ENCODE results near the gene PCBP2.

The PCBP2 gene

DNA sequence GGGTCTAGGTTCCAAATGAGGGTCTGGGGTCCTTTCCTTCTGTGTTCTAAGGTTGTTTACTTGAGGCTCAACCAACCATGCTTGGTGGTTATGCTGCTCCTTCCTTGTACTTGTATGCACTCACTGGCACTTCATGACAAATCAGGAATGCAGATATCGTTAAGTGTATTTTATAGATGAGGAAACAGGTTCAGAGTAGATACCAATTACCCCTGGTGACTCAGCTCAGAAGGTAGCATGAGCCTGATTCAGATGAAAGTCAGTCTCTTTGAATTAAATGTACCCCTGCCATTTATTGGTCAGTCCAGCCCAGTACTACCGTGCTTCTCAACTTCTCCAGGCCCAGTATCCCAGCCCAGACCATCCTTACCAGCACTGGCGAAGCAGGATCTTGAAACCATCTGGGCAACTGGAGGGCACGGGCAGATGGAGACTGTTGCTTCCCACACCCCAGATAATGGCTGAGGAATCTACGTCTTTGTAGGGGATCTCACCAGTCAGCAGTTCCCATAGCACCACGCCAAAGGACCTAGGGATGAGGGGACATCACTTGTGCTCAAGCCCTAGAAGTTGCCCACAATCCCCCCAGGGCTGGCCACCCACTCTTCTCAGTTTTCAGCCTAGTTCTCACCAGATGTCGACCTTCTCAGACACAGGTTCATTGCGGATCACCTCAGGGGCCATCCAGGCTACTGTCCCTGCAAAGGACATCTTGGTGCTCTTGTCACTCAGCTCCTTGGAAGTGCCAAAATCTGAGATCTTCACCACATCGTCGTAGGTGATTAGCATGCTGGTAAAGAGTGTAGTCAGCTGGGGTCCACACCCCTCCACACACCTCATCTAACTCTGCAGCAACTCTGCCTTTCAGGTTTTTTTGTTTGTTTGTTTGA lies 33.0 kb downstream of the PCBP2 start:
- TF ChIP-seq, protein P1, sequence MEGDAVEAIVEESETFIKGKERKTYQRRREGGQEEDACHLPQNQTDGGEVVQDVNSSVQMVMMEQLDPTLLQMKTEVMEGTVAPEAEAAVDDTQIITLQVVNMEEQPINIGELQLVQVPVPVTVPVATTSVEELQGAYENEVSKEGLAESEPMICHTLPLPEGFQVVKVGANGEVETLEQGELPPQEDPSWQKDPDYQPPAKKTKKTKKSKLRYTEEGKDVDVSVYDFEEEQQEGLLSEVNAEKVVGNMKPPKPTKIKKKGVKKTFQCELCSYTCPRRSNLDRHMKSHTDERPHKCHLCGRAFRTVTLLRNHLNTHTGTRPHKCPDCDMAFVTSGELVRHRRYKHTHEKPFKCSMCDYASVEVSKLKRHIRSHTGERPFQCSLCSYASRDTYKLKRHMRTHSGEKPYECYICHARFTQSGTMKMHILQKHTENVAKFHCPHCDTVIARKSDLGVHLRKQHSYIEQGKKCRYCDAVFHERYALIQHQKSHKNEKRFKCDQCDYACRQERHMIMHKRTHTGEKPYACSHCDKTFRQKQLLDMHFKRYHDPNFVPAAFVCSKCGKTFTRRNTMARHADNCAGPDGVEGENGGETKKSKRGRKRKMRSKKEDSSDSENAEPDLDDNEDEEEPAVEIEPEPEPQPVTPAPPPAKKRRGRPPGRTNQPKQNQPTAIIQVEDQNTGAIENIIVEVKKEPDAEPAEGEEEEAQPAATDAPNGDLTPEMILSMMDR (IDR thresholded peaks at IDR 0.05) = no peak

- TF ChIP-seq, protein P1 (IDR thresholded peaks at IDR 0.05) = no peak
Observed at GRCh38 chr12:53485955-53486735, 34.2 kb downstream of the PCBP2 start.

DNA sequence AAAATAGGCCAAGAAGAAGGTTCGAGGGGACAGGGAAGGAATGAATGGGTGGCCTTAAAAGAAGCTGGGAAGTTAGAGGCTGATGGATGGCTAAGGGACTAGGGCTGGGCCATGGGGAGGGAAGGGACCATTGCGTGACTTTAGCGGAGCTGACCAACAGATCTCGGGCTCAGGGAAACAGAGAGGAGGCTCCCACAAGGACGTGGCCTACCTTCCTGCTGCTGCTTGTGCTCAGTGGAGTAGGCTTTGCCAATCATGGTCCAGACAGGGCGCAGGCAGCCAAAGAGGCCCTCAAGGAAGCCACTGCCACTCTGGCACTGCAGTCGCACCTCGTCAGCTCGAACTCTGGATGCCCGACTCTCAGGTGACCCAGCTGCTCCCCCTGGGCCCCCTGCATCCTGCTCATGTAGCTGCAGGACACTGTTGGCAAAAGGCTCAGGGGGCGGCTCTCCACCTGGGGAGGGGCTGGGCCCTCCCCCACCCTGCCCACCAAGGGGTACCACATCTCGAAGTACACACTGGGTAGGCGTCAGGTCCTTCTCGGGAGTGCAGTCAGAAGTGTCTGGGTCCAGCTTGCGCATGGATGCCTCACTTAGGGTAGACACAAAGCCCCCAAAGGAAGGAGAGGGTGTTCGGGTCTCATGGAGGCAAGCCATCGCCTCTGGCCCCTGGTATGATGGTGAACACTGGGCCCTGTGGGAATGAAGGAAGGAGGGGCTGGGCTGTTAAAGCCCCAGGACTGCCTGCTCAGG lies 35.0 kb downstream of the PCBP2 start:
- TF ChIP-seq, protein P1 (IDR thresholded peaks at IDR 0.05) = no peak

DNA sequence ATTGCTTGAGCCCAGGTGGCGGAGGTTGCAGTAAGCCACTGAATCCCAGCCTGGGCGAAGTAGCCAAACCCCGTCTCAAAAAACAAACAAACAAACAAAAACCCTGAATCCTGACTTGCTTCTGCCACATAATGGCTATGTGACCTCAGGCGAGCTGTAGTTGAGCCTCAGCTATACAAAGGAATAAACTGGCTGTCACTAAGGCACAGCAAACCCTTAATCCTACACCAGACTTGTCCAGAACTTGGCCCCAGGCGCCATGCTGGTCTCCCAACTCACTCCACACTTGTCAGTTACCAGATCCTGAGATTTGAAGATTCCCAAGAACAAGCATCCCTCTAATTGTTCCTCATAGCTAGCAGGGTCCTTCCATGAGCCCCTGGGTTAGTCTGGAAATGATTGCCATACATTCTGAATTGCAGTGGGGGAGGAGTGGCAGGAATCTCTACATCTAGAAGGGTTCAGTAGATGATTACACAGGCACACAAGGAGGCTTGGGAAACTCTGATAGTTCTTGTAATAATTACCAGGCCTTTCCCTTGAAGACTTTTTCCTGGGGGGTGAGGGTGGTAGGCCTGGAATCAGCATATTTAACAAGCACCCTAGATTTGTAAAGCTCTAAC lies 37.5 kb downstream of the PCBP2 start:
- TF ChIP-seq, protein P1 (IDR thresholded peaks at IDR 0.05) = no peak

DNA sequence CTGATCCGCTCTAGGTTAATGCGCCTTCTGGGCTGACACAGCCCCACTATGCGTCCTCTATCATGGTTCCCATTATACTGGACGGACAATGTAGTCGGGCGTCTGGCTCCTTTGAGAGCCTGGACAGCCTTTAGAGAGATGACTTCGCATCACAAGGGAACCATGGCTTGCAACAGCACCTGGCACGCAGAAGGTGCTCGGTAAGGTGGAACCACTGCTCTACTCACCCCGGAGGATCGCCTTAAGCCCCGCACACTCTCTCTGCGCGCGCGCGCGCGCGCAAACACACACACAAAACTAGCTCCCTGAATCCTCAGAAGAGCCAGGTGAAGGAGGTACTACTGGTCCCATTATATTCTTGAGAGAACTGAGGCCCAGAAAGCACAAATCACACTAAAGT lies 40.3 kb downstream of the PCBP2 start:
- TF ChIP-seq, protein P1 (IDR thresholded peaks at IDR 0.05) = no peak

DNA sequence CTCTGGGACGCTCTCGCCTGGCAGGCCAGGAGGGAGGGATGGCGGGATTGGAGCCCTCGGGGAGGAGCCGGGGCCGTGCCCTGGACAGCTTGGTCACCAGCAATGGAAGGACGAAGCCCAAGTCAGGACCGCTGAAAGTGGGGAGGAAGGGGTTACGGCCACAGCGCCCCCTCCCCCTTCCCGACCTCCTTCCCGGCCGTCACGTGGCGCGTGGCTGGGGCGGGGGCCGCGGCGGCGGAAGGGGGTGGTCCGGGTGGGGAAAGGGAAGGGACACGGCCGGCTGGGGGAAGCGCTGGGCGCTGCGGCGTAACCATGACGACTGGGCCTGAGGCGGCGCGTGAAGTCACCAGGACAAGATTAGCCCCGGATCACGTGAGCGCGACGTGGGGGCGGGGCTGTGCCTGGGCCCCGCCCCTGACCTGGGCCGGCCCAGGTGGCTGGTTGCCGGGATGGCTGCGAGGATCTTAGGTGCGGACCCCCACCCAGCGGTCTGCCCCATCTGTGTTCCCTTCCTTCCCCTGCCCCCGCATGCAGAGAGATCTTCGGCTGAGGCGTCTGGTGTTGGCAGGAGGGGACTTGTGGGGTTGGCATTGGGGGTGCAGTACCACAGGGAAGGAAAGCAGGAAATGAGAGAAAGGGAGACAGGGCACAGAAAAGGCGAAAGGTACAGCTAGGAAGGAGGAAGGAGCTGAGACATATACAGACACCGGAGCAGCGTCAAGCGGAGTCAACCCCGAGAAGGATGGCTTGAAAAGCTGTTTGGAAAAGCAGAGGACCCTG lies 41.1 kb downstream of the PCBP2 start:
- TF ChIP-seq, protein P1 (IDR thresholded peaks at IDR 0.05) = no peak
